ENCODE results near the gene WHRN.

Gene WHRN

DNA sequence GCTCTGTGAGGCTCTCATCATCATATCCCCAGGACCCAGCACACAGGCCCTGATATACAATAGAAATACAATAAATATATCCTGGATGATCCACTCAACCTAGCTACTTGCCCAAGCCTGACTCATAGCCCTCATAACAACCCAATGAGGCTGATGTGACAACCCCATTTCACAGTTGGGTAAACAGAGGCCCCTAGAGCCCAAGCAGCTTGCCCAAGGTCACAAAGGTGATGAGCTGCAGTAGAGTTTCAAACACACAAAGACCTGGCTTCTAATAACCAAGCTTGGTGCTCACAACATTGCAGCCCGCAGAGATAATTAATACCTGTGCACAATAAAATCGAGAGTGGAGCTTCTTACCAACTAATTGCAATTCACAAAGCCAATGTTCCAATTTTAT lies 114.3 kb downstream of the WHRN start:
- no peaks in the 10 kb centered on the region for H3K9me3 ChIP-seq (ENCODE audit: insufficient read depth, low read length)
- no peak overlapping the region for H3K4me3 ChIP-seq (ENCODE audit: insufficient read depth, low read length, poor library complexity, severe bottlenecking)
- peaks cover 47% of the 10 kb centered on the region for H3K79me2 ChIP-seq (ENCODE audit: insufficient read depth, low read length)
- H3K4me2 ChIP-seq (ENCODE audit: low read depth, low read length, poor library complexity, severe bottlenecking) = peak overlapping the region; percentile 95
- H3K9me2 ChIP-seq (replicated peaks; ENCODE audit: insufficient read depth, low read length) = no peaks in the 10 kb centered on the region
- no peaks in the 10 kb centered on the region for H4K20me1 ChIP-seq (ENCODE audit: low read depth, low read length)
- H3F3A ChIP-seq (ENCODE audit: insufficient read depth) = peaks cover 66% of the 10 kb centered on the region
- H2AFZ ChIP-seq (ENCODE audit: low read depth, low read length, severe bottlenecking) = no peak overlapping the region
- peak overlapping the region; percentile 98 for H3K27ac ChIP-seq (ENCODE audit: low read depth, low read length)
- no peak for TF ChIP-seq EZH2phosphoT487 (conservative IDR thresholded peaks at IDR 0.05; ENCODE audit: low read length)
- TF ChIP-seq, protein P1, sequence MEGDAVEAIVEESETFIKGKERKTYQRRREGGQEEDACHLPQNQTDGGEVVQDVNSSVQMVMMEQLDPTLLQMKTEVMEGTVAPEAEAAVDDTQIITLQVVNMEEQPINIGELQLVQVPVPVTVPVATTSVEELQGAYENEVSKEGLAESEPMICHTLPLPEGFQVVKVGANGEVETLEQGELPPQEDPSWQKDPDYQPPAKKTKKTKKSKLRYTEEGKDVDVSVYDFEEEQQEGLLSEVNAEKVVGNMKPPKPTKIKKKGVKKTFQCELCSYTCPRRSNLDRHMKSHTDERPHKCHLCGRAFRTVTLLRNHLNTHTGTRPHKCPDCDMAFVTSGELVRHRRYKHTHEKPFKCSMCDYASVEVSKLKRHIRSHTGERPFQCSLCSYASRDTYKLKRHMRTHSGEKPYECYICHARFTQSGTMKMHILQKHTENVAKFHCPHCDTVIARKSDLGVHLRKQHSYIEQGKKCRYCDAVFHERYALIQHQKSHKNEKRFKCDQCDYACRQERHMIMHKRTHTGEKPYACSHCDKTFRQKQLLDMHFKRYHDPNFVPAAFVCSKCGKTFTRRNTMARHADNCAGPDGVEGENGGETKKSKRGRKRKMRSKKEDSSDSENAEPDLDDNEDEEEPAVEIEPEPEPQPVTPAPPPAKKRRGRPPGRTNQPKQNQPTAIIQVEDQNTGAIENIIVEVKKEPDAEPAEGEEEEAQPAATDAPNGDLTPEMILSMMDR (IDR thresholded peaks at IDR 0.05; ENCODE audit: insufficient read depth, low read length, poor library complexity, severe bottlenecking) = no peak
- H3K36me3 ChIP-seq (ENCODE audit: low read length) = no peaks in the 10 kb centered on the region
- peak overlapping the region; percentile 90 for H3K9ac ChIP-seq (ENCODE audit: low read length)
- no peaks in the 10 kb centered on the region for H3K27me3 ChIP-seq (ENCODE audit: low read length)

DNA sequence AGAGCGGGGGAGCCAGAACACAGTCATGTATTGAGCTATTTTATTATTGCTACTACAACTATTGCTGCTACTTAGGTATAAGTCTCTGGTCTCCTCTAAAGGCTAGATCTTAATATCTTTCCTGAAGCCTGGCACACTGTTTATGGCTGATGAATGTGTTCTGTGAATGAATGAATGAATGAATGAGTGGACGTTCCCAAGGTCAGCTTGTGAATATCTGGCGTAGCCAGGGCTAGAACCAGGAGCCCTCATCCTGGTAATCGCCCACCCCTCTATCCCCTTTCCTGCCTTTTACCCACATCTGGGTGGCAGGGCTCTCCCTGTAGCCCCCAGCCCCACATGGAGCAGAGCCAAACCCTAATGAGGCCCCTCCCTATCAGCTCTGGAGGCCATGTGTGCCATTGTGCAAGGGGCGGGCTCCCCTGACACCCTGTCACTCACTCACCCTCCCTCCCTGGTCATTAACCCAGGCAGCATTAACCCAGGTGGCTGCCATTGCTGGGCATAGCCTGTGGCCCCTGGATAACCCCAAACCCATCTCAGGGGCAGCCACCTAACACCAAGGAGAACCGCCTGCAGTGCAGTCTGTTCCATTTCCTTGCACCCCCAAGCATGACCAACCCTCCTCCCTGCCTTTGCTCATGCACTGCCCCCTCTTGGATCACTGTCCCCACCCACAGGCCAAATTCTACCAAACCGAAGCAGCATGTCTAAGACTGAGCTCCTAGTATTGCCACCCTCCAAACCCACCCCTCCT lies 115.5 kb downstream of the WHRN start:
- peaks cover 71% of the 10 kb centered on the region for H3F3A ChIP-seq (ENCODE audit: insufficient read depth)
- TF ChIP-seq, protein P1 (IDR thresholded peaks at IDR 0.05; ENCODE audit: insufficient read depth, low read length, poor library complexity, severe bottlenecking) = peak; percentile 11
- no peak for TF ChIP-seq EZH2phosphoT487 (conservative IDR thresholded peaks at IDR 0.05; ENCODE audit: low read length)
- H3K4me2 ChIP-seq (ENCODE audit: low read depth, low read length, poor library complexity, severe bottlenecking) = peak overlapping the region; percentile 95
- H3K27me3 ChIP-seq (ENCODE audit: low read length) = no peaks in the 10 kb centered on the region
- H3K79me2 ChIP-seq (ENCODE audit: insufficient read depth, low read length) = peaks cover 55% of the 10 kb centered on the region
- H2AFZ ChIP-seq (ENCODE audit: low read depth, low read length, severe bottlenecking) = no peak overlapping the region
- H3K27ac ChIP-seq (ENCODE audit: low read depth, low read length) = peak overlapping the region; percentile 98
- no peaks in the 10 kb centered on the region for H3K9me3 ChIP-seq (ENCODE audit: insufficient read depth, low read length)
- peak overlapping the region; percentile 90 for H3K9ac ChIP-seq (ENCODE audit: low read length)
- H3K9me2 ChIP-seq (replicated peaks; ENCODE audit: insufficient read depth, low read length) = no peaks in the 10 kb centered on the region
- no peaks in the 10 kb centered on the region for H4K20me1 ChIP-seq (ENCODE audit: low read depth, low read length)
- peak overlapping the region; percentile 80 for H3K4me3 ChIP-seq (ENCODE audit: insufficient read depth, low read length, poor library complexity, severe bottlenecking)
- H3K36me3 ChIP-seq (ENCODE audit: low read length) = no peaks in the 10 kb centered on the region

DNA sequence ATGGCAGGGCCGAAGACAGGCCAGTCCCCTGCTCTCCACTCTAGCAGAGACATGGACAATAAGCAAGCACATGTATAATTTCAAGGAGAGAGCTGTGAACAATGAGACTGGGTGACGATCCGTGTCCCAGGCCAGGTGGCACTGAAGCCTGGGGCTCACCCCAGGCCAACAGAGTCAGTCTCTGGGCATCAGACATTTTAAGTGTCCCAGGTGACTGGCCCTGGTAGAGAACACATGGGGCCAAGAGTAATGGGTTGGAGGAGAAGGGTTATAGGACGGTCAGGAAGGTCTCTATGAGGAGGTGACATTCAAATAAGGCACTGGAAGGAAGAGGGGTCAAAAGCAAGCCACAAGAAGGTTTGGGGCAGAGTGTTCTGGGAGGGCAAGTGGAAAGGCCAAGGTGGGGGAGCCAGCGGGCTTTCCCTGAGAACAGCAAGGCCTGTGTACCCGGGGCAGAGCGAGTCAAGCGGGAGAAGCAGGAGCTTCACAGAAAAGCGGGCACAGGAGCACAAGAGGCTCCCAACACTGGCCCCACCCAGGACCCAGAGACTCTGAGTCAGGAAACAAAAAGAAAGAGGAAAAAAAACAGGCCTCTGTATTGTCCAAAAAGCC lies 116.4 kb downstream of the WHRN start:
- Histone ChIP-seq H3K9ac (ENCODE audit: low read length) (peak overlapping the region; percentile 90), H3K27ac (ENCODE audit: low read depth, low read length) (peak overlapping the region; percentile 98)
- TF ChIP-seq, protein P1 (IDR thresholded peaks at IDR 0.05; ENCODE audit: insufficient read depth, low read length, poor library complexity, severe bottlenecking) = no peak
- no peak for TF ChIP-seq EZH2phosphoT487 (conservative IDR thresholded peaks at IDR 0.05; ENCODE audit: low read length)

More for the DNA sequence above, 116.4 kb downstream of the WHRN start:
- peaks cover 67% of the 10 kb centered on the region for H3F3A ChIP-seq (ENCODE audit: insufficient read depth)
- H3K9me3 ChIP-seq (ENCODE audit: insufficient read depth, low read length) = no peaks in the 10 kb centered on the region
- no peaks in the 10 kb centered on the region for H4K20me1 ChIP-seq (ENCODE audit: low read depth, low read length)
- H2AFZ ChIP-seq (ENCODE audit: low read depth, low read length, severe bottlenecking) = no peak overlapping the region
- no peaks in the 10 kb centered on the region for H3K27me3 ChIP-seq (ENCODE audit: low read length)
- H3K4me2 ChIP-seq (ENCODE audit: low read depth, low read length, poor library complexity, severe bottlenecking) = peak overlapping the region; percentile 95
- H3K4me3 ChIP-seq (ENCODE audit: insufficient read depth, low read length, poor library complexity, severe bottlenecking) = peak overlapping the region; percentile 80
- H3K9me2 ChIP-seq (replicated peaks; ENCODE audit: insufficient read depth, low read length) = no peaks in the 10 kb centered on the region
- peaks cover 64% of the 10 kb centered on the region for H3K79me2 ChIP-seq (ENCODE audit: insufficient read depth, low read length)
- no peaks in the 10 kb centered on the region for H3K36me3 ChIP-seq (ENCODE audit: low read length)
